Kidney glomerular epithelial cell (primary cell): ENCODE results near the gene KIF6.

ENCODE experiments used
- DNase-seq: peaks from one replicate; lab custom pipeline; 2025; lab: John Stamatoyannopoulos, UW

KIF6 gene

DNA sequence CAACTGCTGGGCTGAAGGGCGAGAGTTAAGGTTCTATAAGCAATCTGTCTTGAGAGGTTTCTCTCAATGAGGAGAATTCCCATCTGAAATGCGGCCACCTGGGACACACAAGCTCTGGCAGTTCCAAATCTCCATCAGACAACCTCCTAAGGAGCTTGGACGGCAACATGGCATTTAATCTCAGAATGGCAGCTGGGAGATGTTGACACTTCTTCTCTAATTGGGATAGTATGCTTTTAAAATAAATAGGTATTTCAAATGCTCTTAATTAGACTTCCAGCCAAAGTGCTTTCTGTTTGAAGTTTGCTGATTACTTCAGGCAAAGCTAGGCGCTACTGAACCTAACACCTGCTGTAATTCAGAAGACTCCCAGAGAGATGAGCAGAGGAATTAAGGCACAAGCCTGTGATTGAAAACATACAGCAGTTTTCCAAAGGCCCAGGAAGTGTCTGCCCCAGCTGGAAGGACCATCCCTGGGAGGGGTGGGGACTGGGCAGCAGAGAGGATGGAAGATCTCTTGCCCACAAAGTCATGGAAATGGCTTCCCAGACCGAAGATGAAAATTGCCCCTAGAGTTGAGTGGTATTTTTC is 343.6 kb downstream of the KIF6 start:
- DNase-seq: no peak

DNA sequence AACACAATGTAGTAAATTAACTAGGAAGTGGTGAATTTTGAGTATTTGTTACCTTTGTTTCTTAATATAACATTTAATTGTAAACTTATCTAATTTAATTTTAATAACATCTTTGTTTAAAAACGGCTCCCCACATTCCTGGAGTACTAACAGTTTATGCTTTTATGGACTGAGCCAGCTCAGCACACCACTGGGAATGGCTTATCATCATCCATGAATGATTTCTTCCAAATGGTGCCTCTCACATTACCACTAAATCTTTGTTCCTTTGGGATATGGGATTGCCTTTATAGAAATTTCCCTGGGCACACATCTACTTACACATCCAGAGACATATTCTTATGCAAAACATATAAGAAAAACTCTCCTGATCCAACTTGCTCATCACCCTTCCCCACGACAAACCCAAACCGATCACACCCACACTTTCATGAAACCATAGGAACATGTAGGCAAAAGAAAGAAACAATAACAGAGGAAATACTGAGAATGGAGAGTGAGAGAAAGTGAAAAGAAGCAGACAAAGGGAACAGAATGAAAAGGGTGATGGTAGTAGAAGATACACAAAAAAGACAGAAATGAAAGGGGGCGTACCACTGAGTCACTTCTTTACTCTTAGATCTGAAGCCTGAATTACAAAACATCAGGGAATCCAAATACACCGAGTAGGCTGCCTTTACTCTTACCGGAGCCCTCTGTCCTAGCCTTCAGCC is 344.2 kb downstream of the KIF6 start:
- DNase-seq: no peak

DNA sequence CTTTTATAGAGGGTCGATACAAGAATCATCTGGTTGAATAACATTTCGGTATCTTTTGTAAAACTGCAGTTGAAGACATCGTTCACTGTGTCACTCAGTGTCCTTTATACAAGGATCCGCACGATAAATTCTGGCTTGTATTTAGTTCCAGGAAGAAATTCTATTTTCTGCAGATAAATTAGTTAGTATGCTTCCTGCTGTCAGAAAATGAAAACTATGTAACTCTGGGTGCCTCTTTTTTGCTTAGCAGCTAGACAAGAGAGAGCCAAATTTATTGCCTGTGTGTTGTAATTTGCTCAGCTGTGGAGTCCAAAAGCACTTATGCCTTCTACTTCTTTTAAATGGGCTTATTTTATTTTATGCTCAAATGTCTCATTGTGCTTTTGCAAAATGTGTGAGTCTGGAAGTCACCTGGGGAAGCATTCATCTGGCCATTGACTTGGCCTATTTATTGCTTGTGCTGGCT is 346.2 kb downstream of the KIF6 start:
- DNase-seq: no peak

DNA sequence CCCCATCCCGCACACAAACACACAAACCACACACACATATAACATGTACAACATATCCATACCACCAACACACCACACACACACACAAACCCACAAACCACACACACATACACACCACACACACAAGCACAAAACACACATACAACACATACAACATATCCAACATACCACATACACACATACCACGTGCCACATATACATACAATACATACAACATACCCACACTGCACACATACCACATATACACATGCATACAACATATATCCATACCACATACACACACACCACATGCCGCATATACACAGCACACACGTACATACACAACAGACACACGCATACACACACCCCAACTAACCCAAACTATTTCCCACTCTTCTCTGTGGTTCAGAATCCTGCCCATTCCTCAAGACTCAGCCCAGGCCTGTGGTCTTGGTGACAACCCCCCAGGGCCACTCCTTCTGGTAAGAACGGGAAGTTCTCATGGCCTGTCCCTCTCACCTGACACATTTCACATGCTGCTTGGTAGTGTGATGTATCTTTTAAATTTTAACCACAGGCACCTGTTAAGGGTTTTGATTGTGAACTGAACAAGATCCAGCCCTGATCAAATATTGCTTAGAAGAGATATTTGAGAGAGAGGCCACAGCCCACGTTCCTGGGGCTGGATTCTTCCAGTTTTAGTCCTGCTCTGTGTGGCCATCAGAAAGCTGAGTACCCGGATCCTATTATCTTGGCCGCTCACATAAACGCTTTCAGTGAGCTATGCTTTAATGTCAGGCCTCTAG is 346.8 kb downstream of the KIF6 start:
- no peak for DNase-seq

DNA sequence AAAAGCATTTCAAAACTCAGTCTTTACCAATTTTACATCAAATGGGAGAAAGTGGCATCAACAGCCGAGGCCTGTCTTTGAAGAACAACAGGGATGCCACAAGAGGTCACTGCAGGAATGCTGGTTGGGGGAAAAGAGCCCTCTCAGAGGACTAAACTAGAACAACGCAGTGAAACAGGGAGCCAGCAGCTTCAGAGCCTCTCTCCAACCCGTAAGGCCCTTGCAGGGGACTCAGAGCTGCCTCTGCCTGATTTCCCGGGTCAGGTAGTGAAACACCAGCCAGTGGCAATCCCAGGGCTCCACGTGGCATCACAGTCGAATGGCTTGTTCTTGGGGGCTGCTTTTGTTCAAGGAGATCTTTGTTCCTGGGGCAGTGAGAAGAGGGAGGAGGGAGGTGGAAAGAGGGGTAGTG is 347.7 kb downstream of the KIF6 start:
- DNase-seq: peak; percentile 78

DNA sequence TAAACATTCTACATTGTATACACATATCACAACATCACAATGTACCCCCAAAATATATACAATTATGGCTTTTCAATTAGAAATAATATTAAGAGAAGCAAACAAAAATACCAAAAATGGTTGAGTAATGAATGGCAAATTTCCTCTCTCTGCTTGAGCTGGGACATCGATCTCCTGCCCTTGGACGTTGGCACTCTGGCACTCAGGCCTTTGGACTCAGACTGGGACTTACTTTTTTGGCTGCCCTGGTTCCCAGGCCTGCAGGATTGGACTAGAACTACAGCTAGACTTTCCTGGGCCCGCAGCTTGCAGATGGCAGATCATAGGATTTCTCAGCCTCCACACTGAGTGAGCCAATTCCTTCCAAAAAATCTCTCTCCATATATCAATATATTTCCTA is 349.8 kb downstream of the KIF6 start:
- DNase-seq: no peak

DNA sequence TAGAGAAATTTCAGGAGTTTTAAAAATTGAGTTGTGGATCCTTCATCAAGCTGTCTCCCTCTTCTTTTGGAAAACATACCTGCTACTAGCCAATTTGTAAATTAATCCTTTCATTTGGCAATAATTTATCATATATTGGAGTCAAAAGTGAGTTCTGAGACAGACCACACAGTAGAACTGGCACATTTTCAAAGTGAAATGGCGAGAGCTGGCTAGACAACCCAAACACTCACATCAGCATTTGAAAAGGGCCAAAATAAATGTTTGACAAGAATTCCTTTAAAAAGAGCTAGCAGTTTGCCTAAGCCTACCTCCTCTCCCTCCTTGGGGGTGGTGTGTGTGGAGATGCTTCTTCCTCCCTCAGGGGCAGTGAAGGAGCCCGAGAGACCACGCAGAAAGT is 354.8 kb downstream of the KIF6 start:
- DNase-seq: no peak

DNA sequence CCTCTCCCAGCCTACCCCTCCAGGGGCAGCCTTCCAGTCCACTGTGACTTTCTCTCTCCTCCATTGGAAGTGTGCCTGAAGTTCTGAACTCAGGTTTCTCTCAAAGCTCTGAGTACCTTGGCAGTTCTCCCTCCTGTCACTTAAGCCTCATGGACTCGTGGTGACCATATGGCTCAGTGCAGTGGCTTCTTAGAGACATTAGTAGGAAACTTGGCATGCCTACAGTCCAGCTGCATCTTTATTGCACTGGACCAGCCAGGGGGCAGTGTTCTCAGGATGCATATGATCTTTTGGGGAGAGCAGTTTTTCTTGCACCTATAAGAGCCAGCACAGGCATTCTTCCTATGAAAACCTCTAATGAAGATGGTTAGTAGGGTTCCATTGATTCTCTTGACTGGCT is 355.2 kb downstream of the KIF6 start:
- no peak for DNase-seq

DNA sequence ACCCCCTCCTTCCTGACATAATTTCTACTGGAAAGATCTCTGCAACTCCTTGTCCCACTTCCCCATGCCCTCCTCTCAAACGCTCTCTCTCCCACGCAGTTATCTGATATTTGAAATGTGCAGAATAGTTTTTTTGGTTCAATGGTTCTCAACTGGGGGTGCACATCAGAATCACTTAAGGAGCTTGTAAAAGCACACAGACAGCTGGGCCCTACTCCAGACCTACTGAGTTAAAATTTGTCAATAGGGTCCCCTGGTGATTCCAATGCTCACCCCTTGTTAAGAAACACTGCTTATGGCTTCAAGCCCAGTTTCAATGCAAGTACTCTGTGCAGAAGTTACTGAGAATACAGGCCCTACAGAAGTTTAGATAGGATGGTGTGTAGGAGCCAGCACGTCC is 357.5 kb downstream of the KIF6 start:
- DNase-seq: no peak

DNA sequence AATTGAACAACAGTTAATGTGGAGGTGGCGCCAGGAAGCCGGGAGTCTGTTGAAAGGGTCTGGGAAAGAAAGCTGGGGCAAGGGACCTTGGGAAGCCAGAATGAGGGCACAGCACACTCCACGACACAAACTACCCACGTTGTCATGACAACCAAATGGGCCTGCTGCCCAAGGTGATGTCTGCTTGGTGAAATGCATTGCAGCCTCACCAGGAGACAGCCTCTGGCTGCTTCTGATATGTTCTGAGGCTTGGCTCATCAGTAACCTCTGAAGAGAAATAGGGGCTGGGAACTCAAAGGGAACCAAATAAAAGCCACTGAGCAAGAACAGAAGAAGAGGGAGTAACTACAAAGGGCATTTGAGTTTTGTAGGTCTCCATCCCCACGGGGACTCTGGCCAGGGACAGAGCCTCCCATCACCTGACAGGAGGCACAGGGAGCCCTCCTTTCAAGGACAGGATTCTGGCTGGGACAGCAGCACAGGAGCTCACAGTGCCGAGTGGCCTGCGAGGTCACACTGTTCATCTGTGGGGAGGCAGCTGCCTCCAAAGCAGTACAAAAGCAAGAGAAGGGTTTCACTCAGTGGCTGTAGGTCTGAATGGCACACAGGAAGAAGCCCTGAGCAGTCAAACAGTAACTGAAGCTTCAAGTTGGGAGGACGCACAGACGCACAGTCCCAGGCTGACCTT is 358.1 kb downstream of the KIF6 start:
- DNase-seq: no peak

DNA sequence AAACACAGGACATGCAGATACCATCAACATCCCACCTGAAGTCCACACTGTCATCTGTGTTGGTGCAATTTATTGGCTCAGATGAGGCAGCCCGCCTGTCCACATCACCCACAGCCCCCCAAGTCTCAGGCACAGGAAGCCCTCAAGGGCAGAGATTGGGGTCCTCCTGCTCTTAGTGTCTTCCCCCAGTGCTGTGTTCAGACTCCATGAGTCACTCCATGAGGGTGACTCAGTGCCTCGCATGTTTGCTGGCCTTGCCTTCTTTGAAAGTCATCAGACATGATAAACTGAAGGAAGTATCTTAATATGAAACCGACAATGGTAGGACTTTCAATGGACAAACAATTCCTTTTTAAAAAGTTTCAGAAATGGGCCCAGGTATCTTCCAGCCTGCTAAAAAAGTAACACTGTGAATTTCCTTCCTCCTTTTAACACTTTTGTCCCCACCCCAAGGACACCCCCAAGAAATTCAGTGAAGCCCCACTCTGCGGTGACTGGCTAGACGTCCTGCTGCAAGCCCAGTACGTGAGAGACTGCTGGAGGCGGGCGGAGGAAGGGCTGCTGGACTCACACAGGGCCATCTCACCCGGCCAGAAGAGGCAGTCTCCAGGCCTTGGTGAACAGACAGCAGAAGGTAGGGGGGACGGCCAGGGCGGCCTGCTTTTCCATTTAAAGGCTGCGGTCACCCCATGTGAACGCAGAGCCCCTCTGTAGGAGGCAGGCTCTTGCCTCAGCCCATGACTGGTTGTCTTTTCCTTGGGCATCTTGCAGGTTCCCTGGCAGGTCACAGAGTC is 359.7 kb downstream of the KIF6 start:
- no peak for DNase-seq

DNA sequence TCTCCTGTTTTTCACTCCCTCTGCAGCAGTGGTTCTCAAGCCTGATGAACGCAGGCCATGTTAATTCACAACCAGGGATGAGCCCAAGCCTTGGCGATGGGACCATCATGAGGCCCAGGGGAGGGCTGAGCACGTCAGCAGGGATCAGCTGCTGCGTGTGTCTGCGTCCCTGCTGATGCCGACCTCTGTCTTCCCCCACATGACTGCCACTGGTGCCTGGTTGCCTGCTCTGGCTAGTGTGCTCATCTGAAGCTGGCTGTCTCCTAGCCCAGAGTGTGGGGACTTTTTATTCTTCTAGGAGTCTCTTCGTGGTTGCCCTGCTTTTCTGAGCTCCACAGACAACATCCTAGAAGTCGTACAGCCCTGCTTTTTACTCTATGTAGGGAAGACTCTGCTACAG is 361.9 kb downstream of the KIF6 start:
- no peak for DNase-seq

DNA sequence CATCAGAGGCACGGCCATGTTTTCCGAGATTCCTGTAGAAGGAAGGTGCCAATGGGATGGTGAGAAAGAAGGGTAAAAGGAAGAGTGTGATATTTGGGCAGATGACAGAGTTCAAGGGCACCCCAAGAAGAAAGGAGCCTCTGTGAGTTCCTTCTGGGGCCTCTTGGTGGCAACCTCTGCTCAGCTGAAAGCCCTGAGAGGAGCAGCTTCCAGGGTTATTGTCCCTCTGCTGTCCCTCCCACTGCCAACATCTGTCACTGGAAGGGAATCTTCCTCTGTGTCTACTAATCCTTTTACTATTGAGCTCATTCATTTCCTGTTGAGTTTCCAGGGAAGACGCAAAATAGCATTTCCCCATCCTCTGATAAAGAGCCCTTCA is 362.7 kb downstream of the KIF6 start:
- no peak for DNase-seq

DNA sequence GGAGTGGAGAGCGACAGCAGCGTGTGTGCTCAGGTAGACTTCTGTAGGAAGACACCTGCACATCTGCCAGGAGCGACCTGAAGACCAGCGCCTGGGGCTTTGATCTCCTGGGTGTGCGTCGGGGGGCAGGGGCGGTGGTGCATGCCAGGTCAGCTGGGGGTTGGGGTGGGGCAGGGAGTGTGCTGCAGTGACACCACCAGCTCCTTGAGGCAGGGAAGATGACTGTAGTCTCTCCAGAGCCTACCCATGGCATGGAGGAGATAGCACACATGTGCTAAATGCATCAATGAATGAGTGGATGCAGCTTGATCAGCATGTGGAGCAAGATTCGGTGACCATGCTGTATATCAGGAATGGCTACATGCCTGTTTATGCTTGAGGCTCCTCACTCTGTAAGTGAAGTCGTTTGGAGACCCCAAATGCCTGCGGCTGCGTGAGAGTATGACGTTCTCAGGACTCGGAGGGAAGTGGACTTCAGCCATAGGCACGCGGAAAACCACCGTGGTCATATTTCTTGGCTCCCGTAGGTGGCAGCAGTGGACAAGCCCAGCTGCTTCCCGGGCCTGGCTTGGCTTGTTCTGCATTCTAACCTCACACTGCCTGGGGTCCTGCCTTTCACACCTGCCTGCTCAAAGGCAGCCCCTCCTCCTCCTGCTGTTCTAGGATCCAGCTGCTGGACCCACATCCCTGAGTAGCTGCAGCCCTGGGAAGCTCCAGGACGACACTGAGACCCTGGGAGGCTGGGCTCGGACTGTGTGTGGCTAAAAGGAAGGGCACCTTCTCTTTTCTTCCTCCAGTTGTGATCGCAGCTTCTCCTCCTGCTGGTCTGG is 363.3 kb downstream of the KIF6 start:
- peak; percentile 26 for DNase-seq

DNA sequence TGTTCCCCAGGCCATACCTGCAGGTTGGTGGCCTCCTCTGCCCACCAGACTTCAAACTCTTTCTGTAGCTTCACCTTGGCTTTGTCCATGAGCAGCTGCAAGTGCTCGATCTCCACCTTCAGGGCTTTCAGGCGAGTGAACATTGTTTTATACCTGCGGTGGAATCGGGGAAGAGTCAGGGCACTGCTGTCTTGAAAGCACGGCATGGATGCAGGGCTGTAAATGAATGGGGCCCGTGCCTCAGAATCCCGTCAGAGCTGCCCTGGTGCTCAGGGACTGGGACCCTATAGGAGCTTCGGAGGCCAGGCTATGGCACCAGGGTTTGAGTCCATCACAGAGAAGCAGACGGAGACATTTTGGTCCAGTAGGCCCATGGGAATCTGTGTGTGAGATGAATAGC is 364.8 kb downstream of the KIF6 start:
- DNase-seq: no peak

DNA sequence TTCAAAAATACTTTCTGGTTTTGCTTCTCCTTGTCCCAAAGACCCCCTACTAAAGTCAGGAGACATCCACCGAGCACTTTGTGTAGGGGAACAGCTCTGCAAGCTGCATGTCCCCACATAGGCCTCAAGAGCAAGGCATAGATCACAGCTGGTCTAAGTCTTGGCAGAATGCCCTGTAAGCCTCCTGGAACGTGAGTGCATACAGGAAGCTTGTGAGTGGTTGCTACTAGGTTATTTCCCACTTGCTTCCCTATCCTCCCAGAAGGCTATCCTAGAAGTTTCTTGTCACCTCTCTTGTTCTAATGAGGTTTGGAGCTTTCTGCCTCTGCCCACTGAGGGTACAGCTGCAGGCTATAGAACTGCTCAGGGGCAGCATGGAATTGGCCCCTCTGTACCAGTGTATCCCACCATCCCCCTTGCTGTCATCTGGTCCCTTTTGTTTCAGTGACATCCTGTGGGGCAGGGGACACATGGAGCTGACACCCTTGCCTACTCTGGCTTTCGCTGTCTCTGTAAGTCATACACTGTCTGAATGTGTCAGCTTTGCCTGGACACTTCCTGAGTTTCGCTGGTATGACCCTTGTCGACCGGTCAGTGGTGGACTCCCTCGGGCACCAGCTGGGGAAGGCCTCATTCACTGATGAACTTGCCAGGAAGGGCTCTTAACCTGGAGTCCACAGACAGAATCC is 367.1 kb downstream of the KIF6 start:
- DNase-seq: peak; percentile 11

DNA sequence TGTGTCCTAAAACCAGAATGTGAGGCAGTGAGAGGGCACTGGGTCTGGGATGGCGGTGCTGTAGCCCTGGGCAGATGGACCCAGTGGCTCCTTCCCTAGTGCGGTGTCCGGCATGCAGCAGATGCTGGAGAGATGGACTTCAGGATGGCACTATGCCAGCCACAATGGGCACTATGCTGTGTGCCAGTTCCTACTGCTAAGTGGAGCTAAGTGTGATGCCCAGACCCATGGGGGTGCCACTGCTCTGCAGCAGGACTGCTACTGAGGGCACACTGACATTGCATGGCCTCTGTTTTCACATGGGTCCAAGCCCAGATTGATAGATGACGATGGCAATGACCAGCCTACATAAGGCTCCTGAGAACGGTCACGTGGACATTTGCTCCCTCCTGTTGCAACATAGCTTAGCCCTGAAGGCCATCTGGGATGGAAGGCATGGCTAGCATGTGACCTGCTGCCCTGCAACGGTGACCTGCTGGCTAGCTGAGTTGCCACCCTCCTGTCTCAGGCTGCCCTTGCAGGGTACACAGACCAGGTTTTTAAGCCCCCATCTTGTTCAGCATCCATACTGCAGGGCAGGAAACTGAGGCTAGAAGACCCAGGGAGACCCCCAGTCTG is 371.4 kb downstream of the KIF6 start:
- DNase-seq: no peak

DNA sequence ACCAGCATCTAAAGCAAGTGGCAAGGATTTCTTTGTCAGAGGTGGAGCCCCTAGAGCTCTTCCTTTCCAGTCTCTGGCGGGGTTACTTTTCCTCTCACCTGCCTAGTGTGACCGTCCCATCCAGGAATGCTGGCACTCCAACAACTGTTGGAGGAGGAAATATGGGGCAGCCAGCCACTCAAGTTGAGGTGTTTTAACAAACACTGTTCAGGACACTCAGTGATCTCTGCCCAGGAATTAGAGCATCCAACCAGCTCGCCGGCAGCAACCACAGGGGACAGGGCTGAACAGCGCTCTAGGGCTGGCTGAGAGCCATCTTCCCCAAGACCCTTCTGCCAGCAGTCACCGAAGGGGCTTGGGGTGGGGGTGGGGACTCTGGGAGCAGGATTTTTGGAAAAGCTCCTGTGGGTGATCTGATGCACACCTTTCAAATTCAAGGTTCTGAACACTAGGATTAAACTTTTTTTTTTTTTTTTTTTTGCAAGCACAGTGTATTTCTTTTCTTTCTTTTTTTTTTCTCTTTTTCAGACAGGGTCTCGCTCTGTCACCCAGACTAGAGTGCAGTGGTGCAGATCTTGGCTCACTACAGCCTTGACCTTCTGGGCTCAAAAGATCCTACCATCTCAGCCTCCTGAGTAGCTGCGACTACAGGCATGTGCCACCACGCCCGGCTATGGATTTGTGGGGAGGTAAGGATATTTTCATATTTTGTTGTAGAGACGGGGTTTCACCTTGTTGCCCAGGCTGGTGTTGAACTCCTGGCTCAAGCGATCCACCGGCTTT is 374.3 kb downstream of the KIF6 start:
- no peak for DNase-seq

DNA sequence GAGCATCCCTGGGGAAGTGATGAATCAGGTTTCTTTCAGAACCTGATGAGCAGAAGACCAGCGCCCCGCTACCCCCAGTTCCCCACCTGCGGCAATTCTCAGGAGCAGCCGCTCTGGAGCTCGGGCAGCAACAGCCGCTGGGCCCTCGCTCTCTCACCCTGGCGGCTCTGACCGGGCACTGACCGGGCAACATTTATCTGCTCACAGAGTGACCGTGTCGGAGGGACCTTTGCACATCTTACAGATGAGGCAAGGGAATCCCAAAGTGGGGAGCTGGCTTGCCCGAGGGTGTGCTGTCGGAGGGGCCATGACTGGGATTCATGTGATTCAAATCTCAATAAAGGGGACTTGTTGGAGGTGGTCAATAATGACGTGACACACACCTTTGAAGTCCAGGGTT is 376.5 kb downstream of the KIF6 start:
- DNase-seq: no peak
